Adrenal gland (tissue), 12 donors: Measurements from ENCODE around the gene SFT2D3. TPM values are rescaled to one million over a fixed set of nuclear protein-coding genes. Genes with fewer than 3 reads are reported as not detected.

ENCODE experiments used
- DNase-seq, 7 donors: peaks; one replicate each; pipeline ENCODE4 v3.0.0-alpha.2; 2019 to 2020
- H3K27ac ChIP-seq, 5 donors: fragments of 200-600 bp; sonication (generic) in 4 of 5; 1 replicate in 3 of 5; 2 replicates in 2 of 5; pipeline versions ENCODE4 v1.5.1 to v1.8.0; 2016 to 2020; ENCODE audit warnings: mild to moderate bottlenecking in 1 of 5
- H3K27me3 ChIP-seq: fragments of 200-600 bp; 2 replicates; pipeline ENCODE4 v1.8.0; 2021
- H3K36me3 ChIP-seq, 2 donors: fragments of 200-600 bp; replicated peaks in 1 of 2; 1 replicate in 1 of 2; 2 replicates in 1 of 2; pipeline versions ENCODE4 v1.5.1 to v1.8.0; 2018 to 2022
- H3K4me1 ChIP-seq, 2 donors: fragments of 200-600 bp; replicated peaks in 1 of 2; 1 replicate in 1 of 2; 2 replicates in 1 of 2; pipeline versions ENCODE4 v1.5.1 to v1.8.0; 2018 to 2021
- H3K4me3 ChIP-seq, 4 donors: fragments of 200-600 bp; sonication (generic) in 3 of 4; one replicate each; pipeline ENCODE4 v1.5.1; 2016 to 2018
- H3K9me3 ChIP-seq, 3 donors: fragments of 200-600 bp; sonication (generic) in 1 of 3; replicated peaks in 1 of 3; 1 replicate in 2 of 3; 2 replicates in 1 of 3; pipeline versions ENCODE4 v1.5.1 to v1.8.0; 2016 to 2021
- POLR2A ChIP-seq, 2 donors: fragments of 450-650 bp; IDR thresholded peaks; one replicate each; pipeline ENCODE4 v1.6.1; 2017; ENCODE audit warnings: antibody characterized with exemption in 2 of 2, mild to moderate bottlenecking in 2 of 2, moderate library complexity in 1 of 2
- WGBS, 4 donors: extraction: QIAGEN DNeasy Blood & Tissue Kit in 2 of 4; methylation state at CpG; one replicate each; pipeline versions ENCODE4 v1.1.5 to v1.1.7; 2013 to 2017; 5-methylcytosine and 5-hydroxymethylcytosine counted together
- intact Hi-C, 2 donors: fragments of 100-400 bp; cut with DNase I; formaldehyde crosslinking; loops; one replicate each; pipeline versions ENCODE4 v1.14.1 to v1.15.0; 2022 to 2023
- polyA plus RNA-seq, 3 donors: library from polyadenylated mRNA; stranded (reverse); fragments of 200-250 nt in 2 of 3; fragments of 350-450 nt in 1 of 3; fragmentation: Illumina TruSeq in 1 of 3; extraction: RNeasy Lipid Tissue Mini Kit (QIAGEN cat#74804) in 1 of 3; gene quantifications; one replicate each; pipeline ENCODE4 v1.2.3, GENCODE V29; 2013 to 2014
- total RNA-seq, 9 donors: library from RNA; depleted of rRNA in 4 of 9; stranded (reverse); fragments of >200 nt in 4 of 9; fragments of 120-200 nt in 1 of 9; fragmentation: NEBNext Ultra II Directional in 1 of 9; extraction: Animal tissue kit (Norgen Biotek cat#: 25700) in 1 of 9; gene quantifications; one replicate each; pipeline versions ENCODE4 v1.1.0 to v1.2.4, GENCODE V29; 2013 to 2023
- TF ChIP-seq, protein P1 (sequence below), 6 experiments: fragments of 450-650 bp in 4 of 6; fragments of 200-600 bp in 2 of 6; sonication (generic) in 1 of 6; IDR thresholded peaks; 1 replicate in 5 of 6; 2 replicates in 1 of 6; pipeline versions ENCODE4 v1.5.1 to v1.8.0; 2016 to 2021; ENCODE audit warnings: antibody characterized with exemption in 6 of 6, mild to moderate bottlenecking in 2 of 6, moderate library complexity in 1 of 6
- donor health status: healthy with polysubstance abuse.
- donor health status: Bipolar disorder and iron deficiency.
- donor health status: DM: yes; HTN: yes; CAD: no.
- donor health status: DM: no; HTN: no; CAD: no.
- donor health status: DM: no; HTN: no; CAD: no.
- donor health status: DM: yes; HTN: yes; CAD: no.

SFT2D3 gene
- total and polyA plus RNA-seq, 12 donors, result 4.3 to 12.2 (median 6.4) TPM

DNA sequence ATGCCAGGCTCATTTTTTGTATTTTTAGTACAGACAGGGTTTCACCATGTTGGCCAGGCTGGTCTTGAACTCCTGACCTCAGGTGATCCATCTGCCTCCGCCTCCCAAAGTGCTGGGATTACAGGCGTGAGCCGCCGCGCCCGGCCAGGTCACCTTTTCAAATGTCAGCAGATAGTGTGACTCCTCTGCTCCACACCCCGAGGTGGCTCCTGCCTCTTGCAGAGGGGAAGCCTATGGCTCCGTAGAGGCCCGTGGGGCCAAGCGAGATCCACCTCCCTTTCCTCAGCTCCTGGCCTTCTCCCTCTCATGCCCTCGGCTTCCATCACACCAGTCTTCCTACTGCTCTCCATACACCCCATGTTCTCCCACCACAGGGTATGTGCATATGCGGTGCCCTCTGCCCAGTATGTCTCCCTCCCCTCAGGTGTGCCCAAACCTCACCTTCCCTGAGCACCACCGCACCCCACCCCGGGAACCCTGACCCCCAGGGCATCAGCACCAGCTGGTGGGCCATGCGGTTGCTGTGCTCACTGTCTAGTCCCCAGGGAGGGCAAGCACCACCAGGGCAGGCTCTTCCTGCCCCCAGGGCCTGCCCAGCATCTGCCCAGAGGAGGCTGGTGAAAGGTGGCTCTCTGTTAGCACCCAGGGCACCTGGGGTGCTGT is 44.6 kb upstream of the SFT2D3 start:
- TF ChIP-seq, protein P1, sequence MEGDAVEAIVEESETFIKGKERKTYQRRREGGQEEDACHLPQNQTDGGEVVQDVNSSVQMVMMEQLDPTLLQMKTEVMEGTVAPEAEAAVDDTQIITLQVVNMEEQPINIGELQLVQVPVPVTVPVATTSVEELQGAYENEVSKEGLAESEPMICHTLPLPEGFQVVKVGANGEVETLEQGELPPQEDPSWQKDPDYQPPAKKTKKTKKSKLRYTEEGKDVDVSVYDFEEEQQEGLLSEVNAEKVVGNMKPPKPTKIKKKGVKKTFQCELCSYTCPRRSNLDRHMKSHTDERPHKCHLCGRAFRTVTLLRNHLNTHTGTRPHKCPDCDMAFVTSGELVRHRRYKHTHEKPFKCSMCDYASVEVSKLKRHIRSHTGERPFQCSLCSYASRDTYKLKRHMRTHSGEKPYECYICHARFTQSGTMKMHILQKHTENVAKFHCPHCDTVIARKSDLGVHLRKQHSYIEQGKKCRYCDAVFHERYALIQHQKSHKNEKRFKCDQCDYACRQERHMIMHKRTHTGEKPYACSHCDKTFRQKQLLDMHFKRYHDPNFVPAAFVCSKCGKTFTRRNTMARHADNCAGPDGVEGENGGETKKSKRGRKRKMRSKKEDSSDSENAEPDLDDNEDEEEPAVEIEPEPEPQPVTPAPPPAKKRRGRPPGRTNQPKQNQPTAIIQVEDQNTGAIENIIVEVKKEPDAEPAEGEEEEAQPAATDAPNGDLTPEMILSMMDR (IDR thresholded peaks at IDR 0.05), result no peak
- TF ChIP-seq POLR2A (IDR thresholded peaks at IDR 0.05), result no peak

GRCh38 chr2:127657232-127657595 is 44.1 kb upstream of the SFT2D3 start:
- peak overlapping the region in 1 of 5 donors; percentile 10 for H3K27ac ChIP-seq
- 85 to 90% (median 87%) methylated on average over 5 to 17 of the region's 17 CpGs for WGBS, 4 donors
- H3K27me3 ChIP-seq, result no peaks in the 10 kb centered on the region
- H3K36me3 ChIP-seq, result no peaks in the 10 kb centered on the region
- TF ChIP-seq, protein P1 (IDR thresholded peaks at IDR 0.05), result no peak
- no peak for TF ChIP-seq POLR2A (IDR thresholded peaks at IDR 0.05)
- intact Hi-C loops, result no loop called here
- no peak overlapping the region for H3K4me3 ChIP-seq
- no peaks in the 10 kb centered on the region for H3K9me3 ChIP-seq
- H3K4me1 ChIP-seq, result no peaks in the 10 kb centered on the region
- DNase-seq, result no peak

More for the DNA sequence above, 44.6 kb upstream of the SFT2D3 start:
- Histone ChIP-seq H3K27me3 (no peaks in the 10 kb centered on the region), H3K9me3 (no peaks in the 10 kb centered on the region), H3K36me3 (no peaks in the 10 kb centered on the region), H3K4me1 (no peaks in the 10 kb centered on the region), H3K27ac (peak overlapping the region in 1 of 5 donors; percentile 10), H3K4me3 (no peak overlapping the region)
- WGBS, 4 donors, result 84 to 90% (median 86%) methylated on average over 12 to 15 of the region's 15 CpGs
- intact Hi-C loops, result no loop called here
- DNase-seq, result no peak

- 81 to 89% (median 87%) methylated on average over 6 of the region's 6 CpGs for WGBS, 4 donors
- no peak for DNase-seq
- intact Hi-C loops, result no loop called here
- no peaks in the 10 kb centered on the region for H3K36me3 ChIP-seq
- H3K27me3 ChIP-seq, result no peaks in the 10 kb centered on the region
- no peaks in the 10 kb centered on the region for H3K4me1 ChIP-seq
- TF ChIP-seq POLR2A (IDR thresholded peaks at IDR 0.05), result no peak
- TF ChIP-seq, protein P1 (IDR thresholded peaks at IDR 0.05), result no peak
- H3K27ac ChIP-seq, result peak overlapping the region in 1 of 5 donors; percentile 80
- H3K4me3 ChIP-seq, result no peak overlapping the region
- H3K9me3 ChIP-seq, result no peaks in the 10 kb centered on the region
Measured at GRCh38 chr2:127658146-127658545, 43.2 kb upstream of the SFT2D3 start.

- TF ChIP-seq, protein P1 (IDR thresholded peaks at IDR 0.05), result no peak
- TF ChIP-seq POLR2A (IDR thresholded peaks at IDR 0.05), result no peak
- no peak for DNase-seq
- no peaks in the 10 kb centered on the region for H3K27me3 ChIP-seq
- H3K36me3 ChIP-seq, result no peaks in the 10 kb centered on the region
- intact Hi-C loops, result no loop called here
- peak overlapping the region in 3 of 5 donors; percentile 32 to 80 (median 41) for H3K27ac ChIP-seq
- WGBS, 4 donors, result 80 to 86% (median 84%) methylated on average over 15 to 20 of the region's 20 CpGs
- H3K9me3 ChIP-seq, result no peaks in the 10 kb centered on the region
- no peaks in the 10 kb centered on the region for H3K4me1 ChIP-seq
- H3K4me3 ChIP-seq, result no peak overlapping the region
Measured at GRCh38 chr2:127658641-127659407, 42.5 kb upstream of the SFT2D3 start.
